ENCODE measurements around the gene SIGLEC9. TPM values are rescaled to one million over a fixed set of nuclear protein-coding genes. Genes with fewer than 3 reads are reported as not detected.

SIGLEC9 gene
- total RNA-seq, 1 donor from 2014 or later, result 0.29 TPM

DNA sequence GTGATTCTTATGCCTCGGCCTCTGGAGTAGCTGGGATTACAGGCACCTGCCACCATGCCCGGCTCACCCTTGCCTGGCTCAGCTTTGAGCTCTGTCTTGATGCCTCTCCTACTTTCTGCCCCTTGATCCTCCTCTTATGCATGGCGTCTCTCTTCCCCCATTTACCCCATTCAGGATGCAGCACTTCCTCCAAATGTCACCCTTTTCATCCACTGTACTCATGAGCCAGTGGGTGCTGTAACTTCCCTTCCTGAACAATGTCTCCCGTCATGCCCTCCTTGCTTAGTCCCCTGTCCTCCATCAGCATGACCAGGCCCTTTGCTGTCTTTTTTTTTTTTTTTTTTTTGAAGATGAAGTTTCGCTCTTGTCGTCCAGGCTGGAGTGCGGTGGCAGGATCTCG, 3.4 kb upstream of the SIGLEC9 start:
- intact Hi-C loops (cut with micrococcal nuclease), result no loop called here

DNA sequence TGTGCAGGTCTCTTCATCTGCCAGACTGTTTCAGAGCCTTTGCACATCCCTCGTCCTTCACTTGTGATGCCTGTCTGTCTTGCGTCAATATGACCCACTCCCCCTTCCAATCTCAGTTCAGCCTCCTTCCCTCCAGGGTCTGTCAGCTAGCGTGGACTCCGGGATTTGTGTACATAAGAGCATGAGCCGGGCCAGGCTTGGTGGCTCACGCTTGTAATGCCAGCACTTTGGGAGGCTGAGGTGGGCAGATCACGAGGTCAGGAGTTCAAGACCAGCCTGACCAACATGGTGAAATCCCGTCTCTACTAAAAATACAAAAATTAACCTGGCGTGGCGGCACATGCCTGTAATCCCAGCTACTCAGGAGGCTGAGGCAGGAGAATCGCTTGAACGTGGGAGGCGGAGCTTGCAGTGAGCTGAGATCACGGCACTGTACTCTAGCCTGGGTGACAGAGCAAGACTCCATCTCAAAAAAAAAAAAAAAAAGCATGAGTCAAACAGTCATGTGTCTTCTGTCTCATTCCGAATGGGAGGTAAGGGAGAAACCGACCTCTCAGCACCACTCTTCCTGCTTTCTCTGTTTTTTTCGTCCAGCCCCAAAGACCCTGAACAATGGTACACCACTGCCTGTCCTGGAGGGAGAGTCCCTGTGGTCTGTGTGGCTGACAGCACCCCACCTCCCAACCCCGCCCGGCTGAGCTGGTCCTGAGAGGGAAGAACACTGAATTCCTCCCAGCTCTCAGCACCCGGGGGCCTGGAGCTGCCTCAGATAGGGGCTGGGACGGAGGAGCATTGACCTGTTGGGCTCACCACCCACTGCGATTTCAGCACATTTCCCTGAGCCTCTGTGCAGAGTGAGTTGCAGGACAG, 2.4 kb upstream of the SIGLEC9 start:
- intact Hi-C loops (cut with micrococcal nuclease), result no loop called here

GRCh38 chr19:51123381-51123800, 1.3 kb upstream of the SIGLEC9 start:
- intact Hi-C loops (cut with micrococcal nuclease), result loop anchor here (1.0 kb wide), 2 partner anchors 9 to 15 kb away; partner anchors contain the start of gene CTU1

GRCh38 chr19:51123802-51124201, 904 bp upstream of the SIGLEC9 start:
- intact Hi-C loops (cut with micrococcal nuclease), result loop anchor here (1.0 kb wide), 2 partner anchors 8 to 16 kb away; partner anchors contain the start of gene CTU1

DNA sequence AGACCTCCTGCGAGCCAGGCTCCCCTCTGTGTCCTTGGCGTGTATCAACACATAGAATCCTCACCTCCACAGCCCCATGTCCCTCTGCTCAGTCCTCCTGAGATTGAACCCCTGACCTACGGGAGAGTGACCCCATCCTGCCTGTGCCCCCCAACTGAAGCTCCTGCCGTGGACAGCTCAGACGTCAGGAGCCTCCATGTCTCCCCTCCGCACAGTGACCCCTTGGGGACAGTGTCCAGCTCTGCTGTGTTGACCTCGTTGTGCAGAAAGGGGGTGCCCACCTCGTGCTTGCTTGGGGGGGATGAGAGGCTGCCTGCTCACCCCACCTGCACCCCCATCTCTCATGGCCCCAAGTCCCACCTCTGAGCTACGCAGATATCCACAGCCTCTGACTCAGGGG, 490 bp upstream of the SIGLEC9 start:
- intact Hi-C loops (cut with micrococcal nuclease), result no loop called here

DNA sequence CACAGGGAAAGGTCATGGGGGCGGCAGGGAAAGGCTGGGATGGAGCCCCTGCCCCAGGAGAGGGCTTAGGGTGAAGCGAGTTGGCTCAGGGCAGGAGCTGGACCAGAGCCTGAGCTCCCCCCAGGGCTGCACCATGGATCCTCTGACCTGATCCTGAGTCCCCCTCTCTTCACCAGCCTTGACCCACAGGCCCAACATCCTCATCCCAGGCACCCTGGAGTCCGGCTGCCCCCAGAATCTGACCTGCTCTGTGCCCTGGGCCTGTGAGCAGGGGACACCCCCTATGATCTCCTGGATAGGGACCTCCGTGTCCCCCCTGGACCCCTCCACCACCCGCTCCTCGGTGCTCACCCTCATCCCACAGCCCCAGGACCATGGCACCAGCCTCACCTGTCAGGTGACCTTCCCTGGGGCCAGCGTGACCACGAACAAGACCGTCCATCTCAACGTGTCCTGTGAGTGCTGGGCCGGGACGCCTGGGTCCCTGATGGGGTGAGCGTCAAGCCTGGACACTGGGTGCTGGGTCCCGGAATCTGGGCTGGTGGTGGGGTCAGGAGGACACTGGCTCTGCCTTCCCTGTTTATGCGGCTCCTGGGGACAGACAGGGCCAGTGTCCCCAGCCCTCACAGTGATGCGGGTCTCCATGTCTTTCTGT, 842 bp downstream of the SIGLEC9 start:
- intact Hi-C loops (cut with micrococcal nuclease), result no loop called here

GRCh38 chr19:51127032-51127431, 2.3 kb downstream of the SIGLEC9 start:
- intact Hi-C loops (cut with micrococcal nuclease), result no loop called here

GRCh38 chr19:51127755-51128154, 3.0 kb downstream of the SIGLEC9 start:
- intact Hi-C loops (cut with micrococcal nuclease), result no loop called here

DNA sequence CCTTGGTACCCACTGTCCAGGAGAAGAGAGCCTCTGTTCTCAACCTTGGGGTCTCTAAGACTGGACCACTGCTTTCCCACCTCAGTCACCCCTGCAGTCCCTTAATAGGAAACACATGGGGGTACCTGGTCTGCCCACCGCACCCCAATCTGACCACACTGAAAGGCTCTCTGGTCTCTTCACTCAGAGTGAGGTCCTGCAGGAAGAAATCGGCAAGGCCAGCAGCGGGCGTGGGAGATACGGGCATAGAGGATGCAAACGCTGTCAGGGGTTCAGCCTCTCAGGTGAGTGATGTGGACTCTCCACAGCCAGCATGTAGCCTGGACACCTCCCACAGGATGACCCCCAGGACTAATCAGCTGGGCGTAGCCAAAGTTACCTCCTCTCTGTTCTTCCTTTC, 3.5 kb downstream of the SIGLEC9 start:
- intact Hi-C loops (cut with micrococcal nuclease), result no loop called here

DNA sequence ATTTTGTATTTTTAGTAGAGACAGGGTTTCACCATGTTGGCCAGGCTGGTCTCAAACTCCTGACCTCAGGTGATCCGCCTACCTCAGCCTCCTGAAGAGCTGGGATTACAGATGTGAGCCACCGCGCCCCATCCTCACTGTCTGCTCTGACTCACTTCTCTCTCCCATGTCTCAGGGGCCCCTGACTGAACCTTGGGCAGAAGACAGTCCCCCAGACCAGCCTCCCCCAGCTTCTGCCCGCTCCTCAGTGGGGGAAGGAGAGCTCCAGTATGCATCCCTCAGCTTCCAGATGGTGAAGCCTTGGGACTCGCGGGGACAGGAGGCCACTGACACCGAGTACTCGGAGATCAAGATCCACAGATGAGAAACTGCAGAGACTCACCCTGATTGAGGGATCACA, 5.0 kb downstream of the SIGLEC9 start:
- intact Hi-C loops (cut with micrococcal nuclease), result no loop called here

GRCh38 chr19:51131780-51132680, 7.3 kb downstream of the SIGLEC9 start:
- intact Hi-C loops (cut with micrococcal nuclease), result loop anchor here (1.0 kb wide), 1 partner anchor 9 kb away; no protein-coding TSS in a partner anchor

GRCh38 chr19:51135004-51135403, 10.3 kb downstream of the SIGLEC9 start:
- intact Hi-C loops (cut with micrococcal nuclease), result no loop called here

DNA sequence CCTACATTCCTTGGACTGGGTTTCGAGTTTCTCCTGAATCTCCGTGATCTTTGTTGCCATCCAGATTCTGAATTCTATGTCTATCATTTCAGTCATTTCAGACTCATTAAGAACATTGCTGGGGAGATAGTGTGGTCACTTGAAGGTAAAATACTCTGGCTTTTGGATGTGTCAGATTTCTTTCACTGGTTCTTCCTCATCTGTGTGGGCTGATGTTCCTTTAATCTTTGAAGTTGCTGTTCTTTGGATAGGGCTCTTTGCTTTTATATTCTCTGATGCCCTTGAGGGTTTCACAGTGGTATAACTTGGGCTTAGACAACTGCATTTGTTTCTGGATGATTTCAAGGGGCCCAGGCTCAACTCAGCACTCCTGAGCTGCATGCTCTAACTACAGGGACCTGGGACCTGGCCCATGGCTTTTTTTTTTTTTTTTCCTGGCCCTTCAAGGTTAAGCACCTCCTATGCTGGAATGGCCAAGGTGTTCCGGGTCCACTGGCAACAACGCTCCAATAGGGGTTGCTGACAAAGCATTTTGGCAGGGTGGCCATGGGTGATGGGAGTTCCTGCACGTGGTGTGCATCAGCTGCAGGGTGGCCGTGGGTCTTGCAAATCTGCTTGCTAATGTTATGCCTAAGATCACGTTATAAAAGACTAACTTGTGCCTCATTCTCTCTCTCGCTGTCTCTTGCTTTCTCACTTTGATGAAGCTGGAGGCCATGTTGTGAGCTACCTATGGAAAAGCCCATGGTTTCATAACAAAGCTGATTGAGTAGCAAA, 11.5 kb downstream of the SIGLEC9 start:
- intact Hi-C loops (cut with micrococcal nuclease), result no loop called here

DNA sequence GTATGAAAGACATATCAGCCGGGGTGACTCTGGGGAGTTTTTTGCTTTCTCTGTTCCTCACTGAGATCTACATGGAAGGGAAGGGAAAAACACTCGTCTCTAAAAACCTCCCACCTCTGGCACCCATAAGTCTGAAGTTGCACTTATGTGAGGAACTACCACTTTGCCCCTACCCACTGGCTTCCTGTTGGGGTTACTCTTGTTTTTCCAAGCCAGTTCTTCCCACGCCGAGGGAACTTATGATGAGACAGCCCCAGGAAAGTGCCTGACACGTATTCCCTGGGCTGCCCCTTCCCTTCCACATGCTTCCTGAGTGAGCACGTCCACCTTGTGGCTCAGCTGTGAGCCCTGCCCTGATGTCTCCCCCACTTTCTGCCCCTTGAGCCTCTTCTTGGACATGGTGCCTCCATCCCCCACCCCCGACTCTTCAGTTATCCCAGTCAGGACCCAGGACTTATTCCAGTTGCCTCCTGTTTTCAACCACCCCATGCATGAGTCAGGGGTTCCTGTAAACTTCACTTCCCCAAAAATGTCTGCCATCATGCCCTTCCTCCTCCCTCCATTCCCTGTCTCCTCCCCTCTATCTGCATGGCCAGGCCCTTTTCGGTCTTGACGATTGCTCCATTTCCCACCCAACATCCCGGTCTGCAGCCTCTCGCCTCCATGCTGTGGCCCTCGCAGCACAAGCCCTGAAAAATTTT, 12.3 kb downstream of the SIGLEC9 start:
- intact Hi-C loops (cut with micrococcal nuclease), result no loop called here

DNA sequence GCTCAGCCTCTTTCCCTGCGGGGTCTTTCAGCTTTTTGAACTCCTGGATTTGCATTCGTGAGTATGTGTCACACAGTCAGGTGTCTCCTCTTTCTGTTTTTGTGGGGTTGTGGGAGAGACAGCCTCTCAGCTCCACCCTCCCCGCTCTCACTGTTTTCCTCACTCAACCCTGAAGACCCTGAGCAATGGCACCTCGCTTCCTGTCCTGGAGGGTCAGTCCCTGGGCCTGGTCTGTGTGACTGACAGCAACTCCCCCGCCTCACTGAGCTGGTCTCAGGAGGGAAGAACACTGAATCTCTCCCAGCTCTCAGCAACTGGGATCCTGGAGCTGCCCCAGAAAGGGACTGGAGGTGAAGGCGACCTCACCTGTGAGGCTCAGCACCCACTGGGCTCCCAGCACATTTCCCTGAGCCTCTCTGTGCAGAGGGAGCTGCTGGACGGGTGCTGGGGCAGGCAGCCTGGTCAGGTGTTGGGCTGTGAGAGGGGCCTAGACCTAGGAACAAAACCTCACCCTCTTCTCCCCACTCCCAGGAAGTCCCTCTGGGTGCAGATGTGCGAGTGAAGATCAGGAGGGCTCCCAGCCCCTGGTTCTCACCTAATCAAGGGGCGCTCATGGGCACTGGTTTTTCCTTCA, 13.2 kb downstream of the SIGLEC9 start:
- intact Hi-C loops (cut with micrococcal nuclease), result no loop called here

- intact Hi-C loops (cut with micrococcal nuclease), result no loop called here
Observed at GRCh38 chr19:51138549-51138979, 13.9 kb downstream of the SIGLEC9 start.

DNA sequence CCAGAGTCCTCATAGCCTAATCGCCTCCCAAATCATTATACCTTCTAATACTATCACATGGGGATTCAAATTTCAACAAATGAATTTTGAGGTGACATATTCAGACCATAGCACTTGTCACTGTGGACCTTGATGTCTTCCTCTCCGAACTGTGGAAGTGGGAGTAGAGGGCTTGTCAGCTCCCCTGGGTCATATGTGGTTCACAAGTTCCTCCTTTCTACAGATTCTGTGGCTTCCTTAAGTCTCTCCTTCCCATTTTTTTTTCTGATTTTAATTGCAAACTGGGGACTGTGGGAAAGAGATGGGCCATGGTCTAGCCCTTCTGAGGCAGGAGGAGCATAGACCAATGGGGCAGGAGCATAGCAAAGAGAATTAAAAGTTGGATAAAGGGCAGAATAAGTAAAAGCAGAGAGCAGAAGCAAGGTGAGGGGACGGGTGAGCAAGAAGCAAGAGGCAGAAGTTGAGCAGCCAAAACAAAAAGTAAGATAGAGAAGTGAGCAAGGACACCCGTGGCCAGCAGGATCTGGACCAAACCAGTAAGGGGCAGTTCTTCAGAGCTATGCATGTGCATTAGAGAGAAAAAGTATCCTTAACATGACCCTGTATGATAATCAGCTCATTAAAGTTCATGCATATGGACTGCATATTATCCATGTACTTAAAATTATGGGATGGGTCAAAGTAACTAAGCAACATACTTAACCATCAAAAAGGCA, 14.8 kb downstream of the SIGLEC9 start:
- intact Hi-C loops (cut with micrococcal nuclease), result no loop called here

- intact Hi-C loops (cut with micrococcal nuclease), result no loop called here
Observed at GRCh38 chr19:51140441-51140840, 15.7 kb downstream of the SIGLEC9 start.

DNA sequence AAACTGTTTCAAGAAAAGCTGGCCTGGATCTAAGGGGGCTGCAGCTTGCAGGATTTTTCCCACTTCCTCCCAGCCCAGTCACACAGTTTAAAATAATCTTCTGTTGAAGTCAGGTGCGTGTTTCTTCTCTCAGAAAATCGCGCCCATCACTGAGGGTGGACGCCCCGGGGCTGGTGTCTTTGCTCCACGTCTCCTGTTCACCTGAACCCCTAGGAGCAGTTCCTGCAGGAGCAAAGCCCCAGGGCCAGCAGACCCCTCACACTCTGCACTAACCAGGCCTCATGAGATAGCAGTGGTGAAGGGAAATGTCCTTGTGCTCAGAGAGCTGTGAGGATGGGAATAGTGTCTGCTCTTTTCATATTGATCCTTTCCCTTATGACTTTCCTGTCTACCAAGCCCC, 16.5 kb downstream of the SIGLEC9 start:
- intact Hi-C loops (cut with micrococcal nuclease), result no loop called here
